ENCODE results near the gene CDIP1. TPM values are rescaled to one million over a fixed set of nuclear protein-coding genes. Genes with fewer than 3 reads are reported as not detected.

Gene CDIP1
- total RNA-seq, 1 donor from 2014 or later = 12.9 TPM

DNA sequence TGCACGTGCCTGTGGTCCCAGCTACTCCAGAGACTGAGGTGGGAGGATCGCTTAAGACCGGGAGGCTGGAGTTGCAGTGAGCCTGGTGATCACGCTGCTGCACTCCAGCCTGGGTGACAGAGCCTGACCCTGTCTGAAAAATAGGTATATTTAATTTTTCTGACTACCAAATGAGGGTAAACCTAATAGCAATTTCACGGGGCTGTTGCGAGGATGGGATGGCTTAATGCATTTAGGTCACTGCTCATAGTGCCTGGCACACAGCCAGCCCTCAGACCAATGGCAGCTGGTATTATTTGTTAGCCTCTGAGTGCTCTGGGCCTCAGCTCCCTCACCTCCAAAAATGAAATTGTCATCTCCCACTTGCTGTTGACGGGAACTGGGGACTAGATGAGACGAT, 5.9 kb upstream of the CDIP1 start:
- Mint-ChIP-seq H3K36me3 (ENCODE audit: low read depth) (no peaks in the 10 kb centered on the region), H3K4me3 (no peak overlapping the region), H3K4me1 (peaks cover 4% of the 10 kb centered on the region), H3K27ac (no peak overlapping the region), H3K9me3 (peaks cover 6% of the 10 kb centered on the region), H3K27me3 (peaks cover 1% of the 10 kb centered on the region)
- TF ChIP-seq, protein P1, sequence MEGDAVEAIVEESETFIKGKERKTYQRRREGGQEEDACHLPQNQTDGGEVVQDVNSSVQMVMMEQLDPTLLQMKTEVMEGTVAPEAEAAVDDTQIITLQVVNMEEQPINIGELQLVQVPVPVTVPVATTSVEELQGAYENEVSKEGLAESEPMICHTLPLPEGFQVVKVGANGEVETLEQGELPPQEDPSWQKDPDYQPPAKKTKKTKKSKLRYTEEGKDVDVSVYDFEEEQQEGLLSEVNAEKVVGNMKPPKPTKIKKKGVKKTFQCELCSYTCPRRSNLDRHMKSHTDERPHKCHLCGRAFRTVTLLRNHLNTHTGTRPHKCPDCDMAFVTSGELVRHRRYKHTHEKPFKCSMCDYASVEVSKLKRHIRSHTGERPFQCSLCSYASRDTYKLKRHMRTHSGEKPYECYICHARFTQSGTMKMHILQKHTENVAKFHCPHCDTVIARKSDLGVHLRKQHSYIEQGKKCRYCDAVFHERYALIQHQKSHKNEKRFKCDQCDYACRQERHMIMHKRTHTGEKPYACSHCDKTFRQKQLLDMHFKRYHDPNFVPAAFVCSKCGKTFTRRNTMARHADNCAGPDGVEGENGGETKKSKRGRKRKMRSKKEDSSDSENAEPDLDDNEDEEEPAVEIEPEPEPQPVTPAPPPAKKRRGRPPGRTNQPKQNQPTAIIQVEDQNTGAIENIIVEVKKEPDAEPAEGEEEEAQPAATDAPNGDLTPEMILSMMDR (IDR thresholded peaks at IDR 0.05) = no peak
- ChIA-PET POLR2A (no interaction called here), CTCF (interaction anchor here (11.4 kb wide), 1 partner anchor 37 kb away, joined by 116 read pairs; no protein-coding TSS in a partner anchor)
- intact Hi-C loops (cut with micrococcal nuclease) = no loop called here
- DNase-seq = no peak
- ATAC-seq (ENCODE audit: low read depth) = no peak

DNA sequence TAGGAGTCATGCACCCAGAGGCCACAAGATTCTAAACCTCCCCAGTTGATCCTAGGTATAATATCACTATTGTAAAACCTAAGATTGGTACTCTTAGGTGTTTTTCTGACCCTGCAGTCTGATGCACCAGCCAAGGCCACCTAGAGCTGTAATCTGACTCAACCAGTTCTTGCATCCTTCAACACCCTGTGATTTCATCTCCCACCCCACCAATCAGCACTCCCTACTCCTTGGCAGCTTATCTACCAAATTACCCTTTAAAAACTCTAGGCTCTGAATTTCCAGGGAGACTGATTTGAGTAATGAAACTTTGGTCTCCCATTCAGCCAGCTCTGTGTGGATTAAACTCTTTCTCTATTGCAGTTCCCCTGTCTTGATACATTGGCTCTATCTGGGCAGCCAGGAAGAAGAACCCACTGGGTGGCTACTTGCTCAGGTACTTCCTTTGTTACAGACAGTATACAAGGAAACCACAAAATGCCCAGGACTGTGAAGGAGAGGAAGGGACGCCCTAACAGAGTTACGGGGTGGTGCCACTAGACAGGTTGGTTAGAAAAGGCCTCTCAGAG, 1.2 kb upstream of the CDIP1 start:
- intact Hi-C loops (cut with micrococcal nuclease) = loop anchor here (2.0 kb wide), 2 partner anchors 75 to 115 kb away; partner anchors contain the start of genes DNAJA3 and UBALD1
- no peak for DNase-seq
- ChIA-PET CTCF (interaction anchor here (0.6 to 1.1 kb wide), 2 partner anchors 77 to 1013 kb away, joined by 3 read pairs; no protein-coding TSS in a partner anchor), POLR2A (interaction anchor here (1.8 to 2.8 kb wide), 3 partner anchors 35 to 77 kb away, joined by 13 to 21 read pairs (median 13); partner anchors contain the start of gene HMOX2)
- ATAC-seq (ENCODE audit: low read depth) = no peak
- Mint-ChIP-seq H3K9me3 (peaks cover 6% of the 10 kb centered on the region), H3K4me1 (peaks cover 15% of the 10 kb centered on the region), H3K27ac (no peak overlapping the region), H3K4me3 (no peak overlapping the region), H3K27me3 (peaks cover 1% of the 10 kb centered on the region), H3K36me3 (ENCODE audit: low read depth) (no peaks in the 10 kb centered on the region)
- TF ChIP-seq, protein P1 (IDR thresholded peaks at IDR 0.05) = no peak

DNA sequence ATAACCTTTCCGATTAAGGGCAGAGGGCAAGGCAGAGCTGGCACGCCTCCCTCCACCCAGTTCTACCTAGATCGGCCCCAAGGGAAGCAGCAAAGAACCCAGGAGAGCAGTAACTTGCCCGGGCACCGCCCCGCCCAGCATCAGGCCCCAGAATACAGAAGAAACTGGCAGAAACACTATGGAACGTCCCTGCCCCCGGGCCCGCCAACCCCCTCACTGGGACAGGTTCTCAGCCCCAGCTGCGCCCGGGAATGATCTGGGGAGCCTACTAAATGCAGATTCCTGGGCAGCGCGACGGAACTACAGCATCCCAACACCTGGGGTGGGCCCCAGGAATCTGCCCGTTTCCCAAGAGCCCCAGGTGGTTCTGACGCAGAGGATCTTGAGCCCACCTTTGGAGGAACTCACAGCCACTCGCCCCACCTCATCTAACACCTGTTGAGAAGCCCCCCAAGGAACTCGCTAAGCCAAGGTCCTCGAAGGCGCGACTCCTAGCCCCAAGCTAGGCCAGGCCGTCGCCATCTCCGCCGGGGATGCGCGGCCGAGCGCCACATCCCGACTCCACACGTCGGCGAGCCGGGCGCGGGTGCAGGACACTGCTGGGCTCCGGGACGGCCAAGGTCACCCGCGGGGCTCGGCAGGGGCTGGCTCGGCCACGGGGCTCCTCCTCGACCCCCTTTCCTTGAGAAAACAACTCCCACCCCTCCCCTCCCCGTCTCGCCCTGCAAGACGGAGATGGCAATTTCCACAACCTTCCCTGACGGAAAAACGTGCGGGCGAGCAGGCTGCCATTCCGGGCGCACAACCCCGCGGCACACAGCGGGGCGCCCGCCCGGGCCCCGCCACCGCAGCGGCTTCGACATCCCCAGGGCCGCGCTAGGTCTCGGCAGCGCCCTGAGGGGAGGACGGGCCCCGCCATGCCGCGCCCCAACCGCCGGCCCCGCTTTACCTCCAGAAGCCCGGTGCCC, 913 bp downstream of the CDIP1 start:
- H3K36me3 Mint-ChIP-seq (ENCODE audit: low read depth) = peaks cover 4% of the 10 kb centered on the region
- DNase-seq = peak; percentile 27

DNA sequence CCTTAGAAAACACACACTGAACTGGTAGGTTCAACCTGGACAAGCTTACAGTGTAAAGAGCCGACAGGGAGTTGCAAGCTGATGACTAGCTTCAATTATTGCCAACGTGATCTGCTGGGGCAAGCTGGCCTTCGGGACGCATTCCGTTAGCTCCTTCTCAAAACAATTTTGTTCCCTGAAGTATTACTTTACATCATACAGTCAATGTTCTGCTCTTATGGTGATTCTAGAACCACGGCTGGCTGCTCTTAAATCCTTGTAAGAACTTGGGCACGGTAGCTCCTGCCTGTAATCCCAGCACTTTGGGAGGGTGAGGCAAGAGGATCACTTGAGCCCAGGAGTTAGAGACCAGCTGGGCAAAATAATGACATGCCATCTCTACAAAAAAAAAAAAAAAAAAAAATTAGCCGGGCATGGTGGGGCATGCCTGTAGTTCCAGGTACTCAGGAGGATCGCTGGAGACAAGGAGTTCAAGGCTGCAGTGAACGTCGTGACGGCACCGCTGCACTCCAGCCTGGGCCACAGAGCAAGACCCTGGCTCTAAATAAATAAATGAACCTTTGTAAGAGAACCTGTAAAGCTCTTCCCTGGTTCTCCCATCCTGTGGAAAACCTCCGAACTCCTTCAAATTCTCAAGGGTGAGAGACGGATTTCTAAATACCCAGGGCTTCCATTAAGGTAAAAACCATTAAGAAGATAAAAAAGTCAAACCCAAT, 2.0 kb downstream of the CDIP1 start:
- ATAC-seq (ENCODE audit: low read depth) (no peak), DNase-seq (no peak)
- POLR2A ChIA-PET = interaction anchor here (0.7 kb wide), 1 partner anchor 1133 kb away, joined by 4 read pairs; no protein-coding TSS in a partner anchor
- Mint-ChIP-seq H3K4me3 (peak overlapping the region; percentile 75), H3K27me3 (peaks cover 1% of the 10 kb centered on the region), H3K27ac (no peak overlapping the region), H3K4me1 (peaks cover 15% of the 10 kb centered on the region), H3K36me3 (ENCODE audit: low read depth) (peaks cover 11% of the 10 kb centered on the region), H3K9me3 (peaks cover 6% of the 10 kb centered on the region)
- TF ChIP-seq, protein P1 (IDR thresholded peaks at IDR 0.05) = no peak
- CTCF ChIA-PET = interaction anchor here (1.1 to 2.1 kb wide), 3 partner anchors 12 to 31 kb away, joined by 3 to 8 read pairs (median 5); no protein-coding TSS in a partner anchor
- intact Hi-C loops (cut with micrococcal nuclease) = no loop called here

More for the DNA sequence above, 913 bp downstream of the CDIP1 start:
- Mint-ChIP-seq H3K4me3 (peak overlapping the region; percentile 75), H3K9me3 (peaks cover 6% of the 10 kb centered on the region), H3K27me3 (peaks cover 1% of the 10 kb centered on the region), H3K4me1 (peaks cover 15% of the 10 kb centered on the region), H3K27ac (peak overlapping the region; percentile 16)
- ChIA-PET POLR2A (interaction anchor here (0.5 to 2.8 kb wide), 10 partner anchors 8 to 310 kb away, joined by 3 to 21 read pairs (median 4); partner anchors contain the start of gene HMOX2), CTCF (interaction anchor here (1.3 to 2.1 kb wide), 2 partner anchors 30 to 33 kb away, joined by 8 read pairs; no protein-coding TSS in a partner anchor)
- TF ChIP-seq, protein P1 (IDR thresholded peaks at IDR 0.05) = no peak
- peak; percentile 53 for ATAC-seq (ENCODE audit: low read depth)
- intact Hi-C loops (cut with micrococcal nuclease) = loop anchor here (1.0 to 2.0 kb wide), 5 partner anchors 31 to 197 kb away; partner anchors contain the start of genes ANKS3, DNAAF8, DNAJA3 and HMOX2
